Loucy (cell line): Measurements from ENCODE around the gene PLEKHB2.

Experiments used
- H2AFZ ChIP-seq: fragments of 200-600 bp; sonication (generic); 2 replicates; pipeline ENCODE4 v1.6.0; 2016; ENCODE audit warnings: antibody characterized with exemption, mild to moderate bottlenecking, low read length, moderate library complexity
- H3F3A ChIP-seq: fragments of 200-600 bp; 2 replicates; pipeline ENCODE4 v1.6.0; 2016; ENCODE audit warnings: antibody characterized with exemption, low read depth, mild to moderate bottlenecking
- H3K27me3 ChIP-seq: fragments of 200-600 bp; sonication (generic); 2 replicates; pipeline ENCODE4 v1.6.1; 2014; ENCODE audit warnings: low read length, mild to moderate bottlenecking; ENCODE audit not compliant: insufficient read depth, poor library complexity, severe bottlenecking
- H3K36me3 ChIP-seq: fragments of 200-600 bp; sonication (generic); 2 replicates; pipeline ENCODE4 v1.6.1; 2016; ENCODE audit warnings: low read length; ENCODE audit not compliant: insufficient read depth
- H3K4me1 ChIP-seq: fragments of 200-600 bp; sonication (generic); 2 replicates; pipeline ENCODE4 v1.5.1; 2014; ENCODE audit warnings: low read length, mild to moderate bottlenecking; ENCODE audit not compliant: insufficient read depth, poor library complexity, severe bottlenecking
- H3K4me2 ChIP-seq: fragments of 200-600 bp; sonication (generic); 2 replicates; pipeline ENCODE4 v1.6.0; 2014; ENCODE audit warnings: antibody characterized with exemption, low read length, low read depth, mild to moderate bottlenecking; ENCODE audit not compliant: poor library complexity, severe bottlenecking
- H3K4me3 ChIP-seq: fragments of 200-600 bp; sonication (generic); 2 replicates; pipeline ENCODE4 v1.5.1; 2014; ENCODE audit warnings: low read length, mild to moderate bottlenecking, mixed read lengths; ENCODE audit not compliant: poor library complexity, severe bottlenecking
- H3K79me2 ChIP-seq: fragments of 200-600 bp; sonication (generic); 2 replicates; pipeline ENCODE4 v1.6.1; 2014; ENCODE audit warnings: low read length; ENCODE audit not compliant: insufficient read depth
- H3K9ac ChIP-seq: fragments of 200-600 bp; sonication (generic); 2 replicates; pipeline ENCODE4 v1.6.0; 2014; ENCODE audit warnings: mild to moderate bottlenecking, low read depth, low read length, moderate library complexity; ENCODE audit not compliant: poor library complexity, severe bottlenecking
- H3K9me2 ChIP-seq: fragments of 200-600 bp; sonication (generic); replicated peaks from 2 replicates; pipeline ENCODE4 v1.6.1; 2016; ENCODE audit warnings: low read depth, low read length, mixed read lengths
- H3K9me3 ChIP-seq: fragments of 200-600 bp; sonication (generic); 2 replicates; pipeline ENCODE4 v1.6.1; 2014; ENCODE audit warnings: mild to moderate bottlenecking, antibody characterized with exemption, low read length, low read depth; ENCODE audit not compliant: insufficient read depth
- H4K20me1 ChIP-seq: fragments of 200-600 bp; sonication (generic); 2 replicates; pipeline ENCODE4 v1.6.0; 2014; ENCODE audit warnings: antibody characterized with exemption, low read length, mild to moderate bottlenecking; ENCODE audit not compliant: insufficient read depth, poor library complexity, severe bottlenecking
- CTCF ChIP-seq: fragments of 200-600 bp; sonication (generic); conservative IDR thresholded peaks from 2 replicates; pipeline ENCODE4 v1.5.1; 2014; ENCODE audit warnings: mild to moderate bottlenecking, antibody characterized with exemption, low read length
- EZH2phosphoT487 ChIP-seq: fragments of 200-600 bp; IDR thresholded peaks from 2 replicates; pipeline ENCODE4 v1.6.1; 2018; ENCODE audit warnings: antibody characterized with exemption, mild to moderate bottlenecking, moderate library complexity, borderline replicate concordance

The PLEKHB2 gene

GRCh38 chr2:131123192-131123591 lies 18.1 kb downstream of the PLEKHB2 start:
- Histone ChIP-seq H3K9me3 (no peaks in the 10 kb centered on the region), H3K4me3 (no peak overlapping the region), H4K20me1 (peaks cover 5% of the 10 kb centered on the region), H3K9me2 (no peaks in the 10 kb centered on the region), H2AFZ (no peak overlapping the region), H3K4me1 (no peaks in the 10 kb centered on the region), H3K79me2 (peaks cover 52% of the 10 kb centered on the region), H3K36me3 (peaks cover 45% of the 10 kb centered on the region), H3K27me3 (no peaks in the 10 kb centered on the region), H3K4me2 (no peak overlapping the region), H3F3A (no peaks in the 10 kb centered on the region), H3K9ac (no peak overlapping the region)
- no peak for TF ChIP-seq EZH2phosphoT487
- TF ChIP-seq CTCF, result no peak

DNA sequence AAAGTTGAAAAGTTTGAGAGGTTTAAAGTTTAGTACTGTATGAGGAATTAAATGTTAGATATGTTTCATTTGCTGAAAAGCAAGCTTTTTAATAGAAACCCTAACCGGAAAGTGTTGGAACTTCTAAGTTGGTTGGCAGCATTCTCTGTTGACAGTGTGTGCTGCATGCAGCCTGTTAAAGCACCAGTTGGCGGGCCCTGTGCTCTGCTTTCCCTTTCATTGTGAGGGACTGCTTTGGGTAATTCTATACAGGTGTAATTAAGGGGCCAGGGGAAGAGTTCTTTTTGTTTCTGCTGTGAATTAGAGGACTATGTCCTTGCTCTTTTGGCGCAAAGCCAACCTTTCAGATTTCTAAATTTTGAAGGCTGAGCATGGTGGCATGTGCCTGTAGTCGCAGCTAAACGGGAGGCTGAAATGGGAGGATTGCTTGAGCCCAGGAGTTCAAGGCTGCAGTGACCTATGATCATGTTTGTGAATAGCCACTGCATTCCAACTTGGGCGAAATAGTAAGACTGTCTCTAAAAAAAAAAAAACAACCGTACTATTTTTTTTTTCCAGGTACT lies 20.1 kb downstream of the PLEKHB2 start:
- Histone ChIP-seq H3F3A (no peaks in the 10 kb centered on the region), H3K4me3 (no peak overlapping the region), H4K20me1 (no peaks in the 10 kb centered on the region), H3K4me1 (no peaks in the 10 kb centered on the region), H3K9me3 (no peaks in the 10 kb centered on the region), H3K9ac (no peak overlapping the region), H3K36me3 (peaks cover 64% of the 10 kb centered on the region), H3K4me2 (no peak overlapping the region), H3K79me2 (peaks cover 33% of the 10 kb centered on the region; the same call in 1 of the 2 replicates), H2AFZ (no peak overlapping the region), H3K27me3 (no peaks in the 10 kb centered on the region), H3K9me2 (no peaks in the 10 kb centered on the region)
- no peak for TF ChIP-seq EZH2phosphoT487
- no peak for TF ChIP-seq CTCF

DNA sequence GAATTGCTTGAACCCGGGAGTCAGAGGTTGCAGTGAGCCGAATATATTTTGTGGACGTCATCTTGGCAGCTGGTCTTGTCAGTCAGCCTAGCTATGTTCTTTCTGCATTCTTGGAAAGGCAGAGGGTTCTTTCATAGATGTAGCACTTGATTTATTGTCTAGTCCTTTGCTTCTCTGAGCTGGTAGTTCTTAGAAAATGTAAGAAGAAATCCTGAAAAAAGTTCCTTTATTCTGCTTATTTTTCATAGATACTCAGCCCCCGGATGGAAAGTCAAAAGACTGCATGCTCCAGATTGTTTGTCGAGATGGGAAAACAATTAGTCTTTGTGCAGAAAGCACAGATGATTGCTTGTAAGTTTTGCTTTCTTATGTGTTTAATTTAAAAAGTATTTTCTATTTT lies 21.3 kb downstream of the PLEKHB2 start:
- Histone ChIP-seq H3K4me3 (no peak overlapping the region), H3K4me1 (no peaks in the 10 kb centered on the region), H3K27me3 (no peaks in the 10 kb centered on the region), H3K4me2 (no peak overlapping the region), H2AFZ (no peak overlapping the region), H3K79me2 (peaks cover 25% of the 10 kb centered on the region; the same call in 1 of the 2 replicates), H3K9me2 (no peaks in the 10 kb centered on the region), H3K9me3 (no peaks in the 10 kb centered on the region), H3F3A (no peaks in the 10 kb centered on the region), H3K9ac (no peak overlapping the region), H3K36me3 (peaks cover 74% of the 10 kb centered on the region), H4K20me1 (no peaks in the 10 kb centered on the region)
- TF ChIP-seq EZH2phosphoT487, result no peak

- Histone ChIP-seq H3K9me2 (no peaks in the 10 kb centered on the region), H3K4me1 (no peaks in the 10 kb centered on the region), H3K36me3 (peaks cover 77% of the 10 kb centered on the region), H3K9ac (no peak overlapping the region), H3K4me2 (no peak overlapping the region), H3F3A (no peaks in the 10 kb centered on the region), H3K4me3 (no peak overlapping the region), H3K9me3 (no peaks in the 10 kb centered on the region), H4K20me1 (no peaks in the 10 kb centered on the region), H2AFZ (no peak overlapping the region), H3K27me3 (no peaks in the 10 kb centered on the region), H3K79me2 (peaks cover 22% of the 10 kb centered on the region; the same call in 1 of the 2 replicates)
- TF ChIP-seq EZH2phosphoT487, result no peak
- no peak for TF ChIP-seq CTCF
These were observed 21.9 kb downstream of the PLEKHB2 start for GRCh38 chr2:131127076-131127475.
